A549 (cell line): ENCODE results near the gene TBC1D22A. TPM values are rescaled to one million over a fixed set of nuclear protein-coding genes. Genes with fewer than 3 reads are reported as not detected.

Experiments used
- ATAC-seq, 2 experiments: fragments of 200-7000 bp in 1 of 2; fragments of >200 bp in 1 of 2; cut with Nextera tagmentation in 1 of 2; cut with Tn5 transposase in 1 of 2; 3 replicates each; pipeline versions ENCODE4 v1.8.0 to v1.9.1; 2018 to 2020; ENCODE audit warnings: mild to moderate bottlenecking in 1 of 2, moderate library complexity in 1 of 2
- CTCF ChIA-PET: fragments of 300-600 bp; sonication (Branson Sonifier 250); formaldehyde crosslinking; extraction: SDS; loops from one replicate; lab custom pipeline; 2021; ENCODE audit warnings: antibody characterized with exemption, inconsistent platforms; lab: Yijun Ruan, JAX
- POLR2A ChIA-PET: fragments of 350-600 bp; formaldehyde crosslinking; extraction: SDS; loops from one replicate; lab custom pipeline; 2021; ENCODE audit warnings: antibody characterized with exemption, inconsistent platforms; lab: Yijun Ruan, JAX
- DNase-seq, 2 experiments: peaks; one replicate each; pipeline versions ENCODE4 v3.0.0 to v3.0.0-alpha.2; 2011 to 2016; ENCODE audit warnings: low read depth in 1 of 2, low spot score in 1 of 2
- FAIRE-seq: peaks from 2 replicates; lab custom pipeline; 2011; peaks lifted over from hg19 to GRCh38; lab: Jason Lieb, UNC
- H3K27ac ChIP-seq, 2 experiments: fragments of >200 bp; sonication (Bioruptor Twin); formaldehyde crosslinking; 3 replicates each; pipeline ENCODE4 v1.5.1; 2016 to 2017
- H3K4me1 ChIP-seq: fragments of >200 bp; sonication (Bioruptor Twin); formaldehyde crosslinking; 3 replicates; pipeline ENCODE4 v1.6.1; 2016
- H3K4me2 ChIP-seq: fragments of >200 bp; sonication (Bioruptor Twin); formaldehyde crosslinking; 3 replicates; pipeline ENCODE4 v1.6.1; 2016
- H3K4me3 ChIP-seq: fragments of >200 bp; sonication (Bioruptor Twin); formaldehyde crosslinking; 3 replicates; pipeline ENCODE4 v1.5.1; 2016
- H3K9me3 ChIP-seq: fragments of >200 bp; sonication (Bioruptor Twin); formaldehyde crosslinking; 3 replicates; pipeline ENCODE4 v1.6.1; 2016
- BHLHE40 ChIP-seq: IDR thresholded peaks from 2 replicates; pipeline ENCODE4 v1.6.1; 2012; ENCODE audit warnings: low read depth, low read length, inconsistent platforms
- CBX2 ChIP-seq: fragments of 200-600 bp; sonication (generic); IDR thresholded peaks from 2 replicates; pipeline ENCODE4 v1.6.1; 2016; ENCODE audit warnings: low read depth, mild to moderate bottlenecking, borderline replicate concordance
- CHD2 ChIP-seq: fragments of 150-350 bp; IDR thresholded peaks from 2 replicates; pipeline ENCODE4 v1.6.1; 2014; ENCODE audit warnings: low read length; ENCODE audit not compliant: partially characterized antibody
- EHF ChIP-seq: fragments of 250-450 bp; sonication (Bioruptor Pico); IDR thresholded peaks from 2 replicates; pipeline ENCODE4 v1.5.0; 2020; ENCODE audit warnings: mild to moderate bottlenecking
- EP300 ChIP-seq, 2 experiments: fragments of >200 bp; sonication (Bioruptor Twin); formaldehyde crosslinking; IDR thresholded peaks; 2 replicates in 1 of 2; 3 replicates in 1 of 2; pipeline ENCODE4 v1.6.1; 2016 to 2017
- ESRRA ChIP-seq: fragments of 150-350 bp; IDR thresholded peaks from 2 replicates; pipeline ENCODE4 v1.6.1; 2014; ENCODE audit warnings: mild to moderate bottlenecking, low read length, borderline replicate concordance
- FOSB ChIP-seq: fragments of 250-450 bp; sonication (Bioruptor Pico); IDR thresholded peaks from 2 replicates; pipeline ENCODE4 v1.5.0; 2020; ENCODE audit warnings: mild to moderate bottlenecking, moderate library complexity
- FOSL2 ChIP-seq, 2 experiments: fragments of 450-650 bp in 1 of 2; fragments of >200 bp in 1 of 2; sonication (Bioruptor Twin) in 1 of 2; formaldehyde crosslinking; IDR thresholded peaks; 2 replicates each; pipeline versions ENCODE4 v1.5.0 to v1.6.1; 2016 to 2020; ENCODE audit warnings: mild to moderate bottlenecking in 1 of 2, moderate library complexity in 1 of 2
- HEYL ChIP-seq: fragments of 250-450 bp; sonication (Bioruptor Pico); IDR thresholded peaks from 2 replicates; pipeline ENCODE4 v1.8.0; 2021; ENCODE audit warnings: mild to moderate bottlenecking, moderate library complexity
- HOXB5 ChIP-seq: fragments of 250-450 bp; sonication (Bioruptor Pico); IDR thresholded peaks from 2 replicates; pipeline ENCODE4 v1.5.0; 2020; ENCODE audit warnings: mild to moderate bottlenecking, moderate library complexity
- JUN ChIP-seq, 2 experiments: fragments of >200 bp; sonication (Bioruptor Twin); formaldehyde crosslinking; IDR thresholded peaks; 2 replicates in 1 of 2; 3 replicates in 1 of 2; pipeline ENCODE4 v1.6.1; 2016 to 2017
- JUNB ChIP-seq: fragments of >200 bp; sonication (Bioruptor Twin); formaldehyde crosslinking; IDR thresholded peaks from 2 replicates; pipeline ENCODE4 v1.6.1; 2016
- MAZ ChIP-seq: fragments of 150-350 bp; IDR thresholded peaks from 2 replicates; pipeline ENCODE4 v1.6.1; 2014; ENCODE audit warnings: antibody characterized with exemption, low read depth, low read length, borderline replicate concordance
- NFE2L2 ChIP-seq: fragments of 150-350 bp; conservative IDR thresholded peaks from 2 replicates; pipeline ENCODE4 v1.6.1; 2014; ENCODE audit warnings: low read length
- NR3C1 ChIP-seq: fragments of >200 bp; sonication (Bioruptor Twin); formaldehyde crosslinking; IDR thresholded peaks from 3 replicates; pipeline ENCODE4 v1.6.1; 2017
- PHF8 ChIP-seq: fragments of 200-600 bp; sonication (generic); IDR thresholded peaks from 2 replicates; pipeline ENCODE4 v1.6.1; 2016; ENCODE audit warnings: low read depth, mild to moderate bottlenecking, antibody characterized with exemption, moderate library complexity, borderline replicate concordance
- RARB ChIP-seq: fragments of 250-450 bp; sonication (Bioruptor Pico); IDR thresholded peaks from 2 replicates; pipeline ENCODE4 v1.8.0; 2021; ENCODE audit warnings: mild to moderate bottlenecking, moderate library complexity
- RCOR1 ChIP-seq: fragments of 150-350 bp; IDR thresholded peaks from 2 replicates; pipeline ENCODE4 v1.6.1; 2014; ENCODE audit warnings: antibody characterized with exemption, low read length, low read depth
- RFX5 ChIP-seq: fragments of 450-650 bp; IDR thresholded peaks from 2 replicates; pipeline ENCODE4 v1.7.1; 2014; ENCODE audit warnings: antibody characterized with exemption, mild to moderate bottlenecking, moderate library complexity
- RNF2 ChIP-seq: fragments of 200-600 bp; sonication (generic); IDR thresholded peaks from 2 replicates; pipeline ENCODE4 v1.6.1; 2016; ENCODE audit warnings: low read depth, mild to moderate bottlenecking, antibody characterized with exemption, moderate library complexity, borderline replicate concordance
- SREBF2 ChIP-seq: fragments of 450-650 bp; IDR thresholded peaks from 2 replicates; pipeline ENCODE4 v1.6.1; 2014; ENCODE audit warnings: mild to moderate bottlenecking, moderate library complexity
- TFCP2L1 ChIP-seq: fragments of 250-450 bp; sonication (Bioruptor Pico); IDR thresholded peaks from 2 replicates; pipeline ENCODE4 v1.5.0; 2021; ENCODE audit warnings: mild to moderate bottlenecking
- TP53 ChIP-seq: fragments of 250-450 bp; sonication (Bioruptor Pico); IDR thresholded peaks from 2 replicates; pipeline ENCODE4 v1.5.0; 2021; ENCODE audit warnings: mild to moderate bottlenecking, moderate library complexity
- ZFP36 ChIP-seq: fragments of 450-650 bp; IDR thresholded peaks from 2 replicates; pipeline ENCODE4 v1.6.1; 2014; ENCODE audit warnings: borderline replicate concordance; ENCODE audit not compliant: partially characterized antibody
- ZNF302 ChIP-seq: fragments of 250-450 bp; sonication (Bioruptor Pico); IDR thresholded peaks from 2 replicates; pipeline ENCODE4 v1.9.0; 2021; ENCODE audit warnings: inconsistent platforms, mild to moderate bottlenecking, moderate library complexity
- WGBS: methylation state at CpG from one replicate; pipeline ENCODE4 v1.1.6; 2017; ENCODE audit errors: missing lambda C conversion rate; 5-methylcytosine and 5-hydroxymethylcytosine counted together
- polyA plus RNA-seq, 4 experiments: library from polyadenylated mRNA; depleted of rRNA in 3 of 4; stranded (reverse); fragments of >200 nt; fragmentation: RNase III in 1 of 4; extraction: RNeasy Plus Mini Kit Qiagen cat#74134 plus additional on column Dnase treatment in 1 of 4; gene quantifications; 2 replicates in 3 of 4; 3 replicates in 1 of 4; pipeline ENCODE4 v1.2.3, GENCODE V29; 2011 to 2017
- TF ChIP-seq, protein P1 (sequence below): fragments of 150-350 bp; IDR thresholded peaks from 2 replicates; pipeline ENCODE4 v1.6.1; 2014; ENCODE audit warnings: low read depth, mild to moderate bottlenecking, low read length
- TF ChIP-seq, protein P2 (sequence below): IDR thresholded peaks from 2 replicates; pipeline ENCODE4 v1.6.1; 2012
- TF ChIP-seq, protein P3 (sequence below): IDR thresholded peaks from 2 replicates; pipeline ENCODE4 v1.6.1; 2012
- TF ChIP-seq, protein P4 (sequence below): fragments of 250-450 bp; sonication (Bioruptor Pico); IDR thresholded peaks from 2 replicates; pipeline ENCODE4 v1.5.0; 2021; ENCODE audit warnings: mild to moderate bottlenecking, moderate library complexity, borderline replicate concordance

TBC1D22A gene
- polyA plus RNA-seq, 2 of the 4 experiments (the other 2 are of a cell fraction): 8.9 to 10.8 TPM

DNA sequence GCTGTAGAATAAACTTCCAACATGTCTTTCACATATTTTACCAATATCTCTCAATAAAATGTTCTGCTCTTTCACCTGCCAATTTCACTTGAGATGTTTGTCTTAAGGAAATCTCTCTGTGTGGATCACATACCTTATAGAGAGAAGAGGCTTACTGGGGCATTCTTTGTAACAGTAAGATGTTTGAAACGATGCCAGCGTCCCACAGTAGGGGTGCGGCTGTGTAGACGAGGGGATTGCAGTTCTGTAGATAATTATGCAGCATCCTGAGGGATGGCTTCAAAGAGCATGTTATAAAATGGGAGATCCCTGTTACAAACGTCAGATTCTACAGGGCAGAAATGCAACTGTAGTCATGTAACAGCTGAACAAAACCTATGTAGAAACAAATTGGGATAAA is 200.0 kb downstream of the TBC1D22A start:
- 89% methylated on average over 5 of the region's 5 CpGs for WGBS
- H3K4me3 ChIP-seq: no peak overlapping the region
- FAIRE-seq: no peak
- TF ChIP-seq, protein P1, sequence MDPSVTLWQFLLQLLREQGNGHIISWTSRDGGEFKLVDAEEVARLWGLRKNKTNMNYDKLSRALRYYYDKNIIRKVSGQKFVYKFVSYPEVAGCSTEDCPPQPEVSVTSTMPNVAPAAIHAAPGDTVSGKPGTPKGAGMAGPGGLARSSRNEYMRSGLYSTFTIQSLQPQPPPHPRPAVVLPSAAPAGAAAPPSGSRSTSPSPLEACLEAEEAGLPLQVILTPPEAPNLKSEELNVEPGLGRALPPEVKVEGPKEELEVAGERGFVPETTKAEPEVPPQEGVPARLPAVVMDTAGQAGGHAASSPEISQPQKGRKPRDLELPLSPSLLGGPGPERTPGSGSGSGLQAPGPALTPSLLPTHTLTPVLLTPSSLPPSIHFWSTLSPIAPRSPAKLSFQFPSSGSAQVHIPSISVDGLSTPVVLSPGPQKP: no peak
- TF ChIP-seq RCOR1 (no peak), CHD2 (no peak), RNF2 (no peak), NFE2L2 (no peak), ZFP36 (no peak), EHF (CRISPR knock-in tag) (no peak), HOXB5 (no peak), ESRRA (no peak), NR3C1 (no peak), RFX5 (no peak), EP300 (IDR thresholded peaks at IDR 0.05) (no peak), TP53 (CRISPR knock-in tag) (no peak), TFCP2L1 (no peak), JUN (IDR thresholded peaks at IDR 0.05) (no peak)
- TF ChIP-seq, protein P2, sequence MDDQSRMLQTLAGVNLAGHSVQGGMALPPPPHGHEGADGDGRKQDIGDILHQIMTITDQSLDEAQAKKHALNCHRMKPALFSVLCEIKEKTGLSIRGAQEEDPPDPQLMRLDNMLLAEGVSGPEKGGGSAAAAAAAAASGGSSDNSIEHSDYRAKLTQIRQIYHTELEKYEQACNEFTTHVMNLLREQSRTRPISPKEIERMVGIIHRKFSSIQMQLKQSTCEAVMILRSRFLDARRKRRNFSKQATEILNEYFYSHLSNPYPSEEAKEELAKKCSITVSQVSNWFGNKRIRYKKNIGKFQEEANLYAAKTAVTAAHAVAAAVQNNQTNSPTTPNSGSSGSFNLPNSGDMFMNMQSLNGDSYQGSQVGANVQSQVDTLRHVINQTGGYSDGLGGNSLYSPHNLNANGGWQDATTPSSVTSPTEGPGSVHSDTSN: no peak
- TF ChIP-seq, protein P3, sequence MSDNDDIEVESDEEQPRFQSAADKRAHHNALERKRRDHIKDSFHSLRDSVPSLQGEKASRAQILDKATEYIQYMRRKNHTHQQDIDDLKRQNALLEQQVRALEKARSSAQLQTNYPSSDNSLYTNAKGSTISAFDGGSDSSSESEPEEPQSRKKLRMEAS: no peak
- DNase-seq: no peak
- H3K9me3 ChIP-seq: no peaks in the 10 kb centered on the region
- H3K27ac ChIP-seq: no peak overlapping the region
- CTCF ChIA-PET: no interaction called here
- POLR2A ChIA-PET: no interaction called here
- no peak overlapping the region for H3K4me2 ChIP-seq
- ATAC-seq: no peak
- H3K4me1 ChIP-seq: no peaks in the 10 kb centered on the region

DNA sequence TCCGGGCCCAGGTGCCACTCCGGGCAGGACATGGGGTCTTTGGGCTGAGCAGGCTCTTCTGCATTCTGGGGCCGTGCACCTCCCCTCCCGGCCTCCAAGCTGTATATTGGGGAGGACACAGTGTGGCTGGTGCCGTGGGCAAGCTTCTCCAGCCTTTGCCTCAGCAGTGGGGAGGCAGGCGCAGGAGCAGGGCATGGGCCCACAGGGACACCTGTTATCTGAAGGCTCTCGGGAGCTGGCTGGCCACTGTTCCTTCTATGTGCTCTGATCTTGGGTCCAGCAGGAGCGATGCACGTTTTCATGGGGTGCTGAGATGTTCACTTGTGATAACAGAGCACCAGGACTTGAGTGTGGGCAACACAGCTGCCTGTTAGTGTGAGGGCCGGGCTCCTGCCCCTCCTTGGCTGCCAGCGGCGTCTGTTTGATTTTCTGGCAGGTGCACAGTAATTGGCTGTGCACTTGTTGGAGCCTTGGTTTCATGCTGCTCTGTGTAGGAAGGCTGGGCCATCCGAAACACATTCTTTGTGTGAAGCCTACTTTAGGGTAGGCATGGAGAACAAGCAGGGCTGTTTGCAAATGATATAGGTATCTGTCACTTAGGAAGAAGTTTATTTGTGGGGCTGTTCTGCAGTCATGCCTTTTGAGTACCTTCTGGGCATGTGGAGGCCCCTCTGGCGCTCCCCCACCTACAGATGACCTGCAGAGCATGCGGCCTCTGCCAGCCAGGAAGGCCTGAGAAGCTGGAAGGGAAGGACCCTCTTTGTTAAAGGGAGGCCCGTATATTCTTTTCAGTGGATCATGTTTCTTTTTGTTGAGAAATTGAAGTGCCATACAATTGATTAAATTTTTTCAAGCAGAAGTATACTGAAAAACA is 201.5 kb downstream of the TBC1D22A start:
- ChIA-PET POLR2A (no interaction called here), CTCF (no interaction called here)
- no peak for DNase-seq
- Histone ChIP-seq H3K4me2 (no peak overlapping the region), H3K9me3 (no peaks in the 10 kb centered on the region), H3K27ac (no peak overlapping the region), H3K4me3 (no peak overlapping the region), H3K4me1 (no peaks in the 10 kb centered on the region)
- WGBS: 93% methylated on average over 10 of the region's 16 CpGs
- ATAC-seq: no peak
- no peak for FAIRE-seq
- TF ChIP-seq MAZ (no peak), EHF (CRISPR knock-in tag) (no peak), FOSL2 (IDR thresholded peaks at IDR 0.05) (no peak), FOSL2 (CRISPR knock-in tag; IDR thresholded peaks at IDR 0.05) (no peak), ZNF302 (no peak), BHLHE40 (no peak)

DNA sequence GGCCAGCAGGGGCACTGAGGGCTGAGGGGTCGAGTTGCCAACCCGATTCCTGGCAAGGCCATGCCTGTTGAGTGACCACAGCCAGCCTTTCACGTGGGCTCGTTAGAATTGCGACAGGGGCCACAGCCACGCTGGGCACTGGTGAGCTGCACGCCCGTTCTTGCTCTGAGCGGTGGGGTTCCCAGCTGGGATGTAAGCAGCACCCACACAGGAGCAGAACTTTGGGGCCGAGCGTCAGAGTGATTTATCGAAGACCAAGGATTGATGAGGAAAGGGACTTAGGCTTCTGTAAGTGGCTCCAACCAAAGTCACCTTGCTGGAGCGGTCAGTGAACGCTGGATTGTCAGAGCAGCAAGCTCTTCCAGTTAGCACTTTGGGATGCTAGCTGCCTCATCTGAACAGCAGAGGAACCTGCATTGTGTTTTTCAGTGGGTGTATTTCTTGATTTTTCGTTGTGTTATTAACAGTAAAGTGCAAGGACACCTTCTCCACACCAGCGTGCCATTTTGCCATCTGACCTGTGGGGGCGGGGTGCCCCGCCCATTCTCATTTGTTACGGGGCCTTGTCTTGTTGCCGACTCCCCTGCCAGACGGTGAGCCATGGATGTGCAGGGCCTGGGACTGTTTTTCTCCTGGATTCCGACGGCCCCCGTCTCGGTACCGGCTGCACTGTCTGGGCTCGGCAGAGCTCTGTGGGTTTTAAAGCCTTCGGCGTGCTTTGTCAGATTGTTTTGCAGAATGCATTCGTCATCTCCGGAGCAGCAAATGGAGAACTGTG is 202.5 kb downstream of the TBC1D22A start:
- POLR2A ChIA-PET: no interaction called here
- Histone ChIP-seq H3K4me1 (no peaks in the 10 kb centered on the region), H3K27ac (no peak overlapping the region), H3K9me3 (no peaks in the 10 kb centered on the region), H3K4me3 (no peak overlapping the region), H3K4me2 (no peak overlapping the region)
- FAIRE-seq: no peak
- CTCF ChIA-PET: no interaction called here
- no peak for DNase-seq
- no peak for ATAC-seq
- WGBS: 89% methylated on average over 24 of the region's 31 CpGs
- TF ChIP-seq CBX2: no peak
- TF ChIP-seq RARB (CRISPR knock-in tag): no peak
- no peak for TF ChIP-seq BHLHE40
- TF ChIP-seq, protein P2: no peak
- no peak for TF ChIP-seq PHF8
- TF ChIP-seq, protein P4, sequence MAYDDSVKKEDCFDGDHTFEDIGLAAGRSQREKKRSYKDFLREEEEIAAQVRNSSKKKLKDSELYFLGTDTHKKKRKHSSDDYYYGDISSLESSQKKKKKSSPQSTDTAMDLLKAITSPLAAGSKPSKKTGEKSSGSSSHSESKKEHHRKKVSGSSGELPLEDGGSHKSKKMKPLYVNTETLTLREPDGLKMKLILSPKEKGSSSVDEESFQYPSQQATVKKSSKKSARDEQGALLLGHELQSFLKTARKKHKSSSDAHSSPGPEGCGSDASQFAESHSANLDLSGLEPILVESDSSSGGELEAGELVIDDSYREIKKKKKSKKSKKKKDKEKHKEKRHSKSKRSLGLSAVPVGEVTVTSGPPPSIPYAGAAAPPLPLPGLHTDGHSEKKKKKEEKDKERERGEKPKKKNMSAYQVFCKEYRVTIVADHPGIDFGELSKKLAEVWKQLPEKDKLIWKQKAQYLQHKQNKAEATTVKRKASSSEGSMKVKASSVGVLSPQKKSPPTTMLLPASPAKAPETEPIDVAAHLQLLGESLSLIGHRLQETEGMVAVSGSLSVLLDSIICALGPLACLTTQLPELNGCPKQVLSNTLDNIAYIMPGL (CRISPR knock-in tag): no peak
- TF ChIP-seq JUNB: no peak
- TF ChIP-seq SREBF2: no peak
- no peak for TF ChIP-seq FOSB (CRISPR knock-in tag)
- no peak for TF ChIP-seq HEYL (CRISPR knock-in tag)
- TF ChIP-seq ZFP36: no peak
